IMR-90 (cell line): ENCODE measurements around the gene SPDYE18.
"Not testable (repeated sequence)": the region's sequence is repeated elsewhere in the genome, so short reads cannot be mapped to it uniquely, and the experiment has no call there.

ENCODE experiments used
- MAFK ChIP-seq: IDR thresholded peaks from 2 replicates; pipeline ENCODE4 v1.6.1; 2012; ENCODE audit warnings: low read depth, low read length, improper control_type of control experiment
- TF ChIP-seq, protein P1 (sequence below): conservative IDR thresholded peaks from 2 replicates; pipeline ENCODE4 v1.5.1; 2012; ENCODE audit warnings: mild to moderate bottlenecking, low read depth, low read length, improper control_type of control experiment

DNA sequence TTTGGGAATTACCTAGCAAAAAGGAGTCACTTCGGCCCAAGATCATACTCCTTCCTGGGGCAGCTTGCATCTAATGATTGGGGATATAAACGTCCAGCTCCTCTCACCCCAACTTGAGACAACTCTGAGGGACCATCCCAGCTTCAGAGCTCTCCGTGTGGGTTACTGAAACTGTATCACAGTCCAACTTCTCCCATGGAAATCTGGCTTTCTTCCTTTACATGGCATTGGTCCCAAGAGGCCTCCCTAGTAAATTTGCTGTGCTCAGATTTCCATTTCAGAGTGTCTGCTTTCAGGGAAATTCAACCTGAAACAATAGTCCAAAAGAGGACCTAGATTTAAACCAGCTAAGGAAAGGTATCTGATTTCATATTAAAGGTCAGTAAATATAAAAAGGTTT, 45.3 kb upstream of the SPDYE18 start:
- TF ChIP-seq MAFK = not testable (repeated sequence)
- TF ChIP-seq, protein P1, sequence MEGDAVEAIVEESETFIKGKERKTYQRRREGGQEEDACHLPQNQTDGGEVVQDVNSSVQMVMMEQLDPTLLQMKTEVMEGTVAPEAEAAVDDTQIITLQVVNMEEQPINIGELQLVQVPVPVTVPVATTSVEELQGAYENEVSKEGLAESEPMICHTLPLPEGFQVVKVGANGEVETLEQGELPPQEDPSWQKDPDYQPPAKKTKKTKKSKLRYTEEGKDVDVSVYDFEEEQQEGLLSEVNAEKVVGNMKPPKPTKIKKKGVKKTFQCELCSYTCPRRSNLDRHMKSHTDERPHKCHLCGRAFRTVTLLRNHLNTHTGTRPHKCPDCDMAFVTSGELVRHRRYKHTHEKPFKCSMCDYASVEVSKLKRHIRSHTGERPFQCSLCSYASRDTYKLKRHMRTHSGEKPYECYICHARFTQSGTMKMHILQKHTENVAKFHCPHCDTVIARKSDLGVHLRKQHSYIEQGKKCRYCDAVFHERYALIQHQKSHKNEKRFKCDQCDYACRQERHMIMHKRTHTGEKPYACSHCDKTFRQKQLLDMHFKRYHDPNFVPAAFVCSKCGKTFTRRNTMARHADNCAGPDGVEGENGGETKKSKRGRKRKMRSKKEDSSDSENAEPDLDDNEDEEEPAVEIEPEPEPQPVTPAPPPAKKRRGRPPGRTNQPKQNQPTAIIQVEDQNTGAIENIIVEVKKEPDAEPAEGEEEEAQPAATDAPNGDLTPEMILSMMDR = not testable (repeated sequence)
